GM12892 (cell line): ENCODE data around the gene TPRG1.

Experiments
- POLR2A ChIP-seq: IDR thresholded peaks from 2 replicates; pipeline ENCODE4 v1.6.1; 2011; ENCODE audit warnings: low read depth, low read length, control low read depth
- POLR2AphosphoS5 ChIP-seq: IDR thresholded peaks from 2 replicates; pipeline ENCODE4 v1.6.1; 2011; ENCODE audit warnings: low read depth, low read length, control low read depth
- TAF1 ChIP-seq: IDR thresholded peaks from 2 replicates; pipeline ENCODE4 v1.6.1; 2011; ENCODE audit warnings: low read depth, mild to moderate bottlenecking, control low read depth, low read length, borderline replicate concordance

- TF ChIP-seq POLR2A (no peak), POLR2AphosphoS5 (no peak), TAF1 (no peak)
Measured at GRCh38 chr3:189286916-189287315, 115.1 kb downstream of the TPRG1 start.
